Breast epithelium (tissue), 4 donors: ENCODE data around the gene MORN1. TPM values are rescaled to one million over a fixed set of nuclear protein-coding genes. Genes with fewer than 3 reads are reported as not detected.

Experiments used
- DNase-seq, 2 donors: peaks; one replicate each; pipeline ENCODE4 v3.0.0-alpha.2; 2019; ENCODE audit warnings: low spot score in 2 of 2
- H3K27ac ChIP-seq, 2 donors: fragments of 200-600 bp; sonication (generic) in 1 of 2; one replicate each; pipeline ENCODE4 v1.5.1; 2016 to 2019; ENCODE audit warnings: mild to moderate bottlenecking in 1 of 2
- H3K27me3 ChIP-seq, 2 donors: fragments of 200-600 bp; sonication (generic) in 1 of 2; one replicate each; pipeline versions ENCODE4 v1.5.1 to v1.6.0; 2017 to 2019; ENCODE audit warnings: control low read depth in 1 of 2, mild to moderate bottlenecking in 1 of 2
- H3K36me3 ChIP-seq: fragments of 200-600 bp; one replicate; pipeline ENCODE4 v1.5.1; 2019
- H3K4me1 ChIP-seq, 2 donors: fragments of 200-600 bp; sonication (generic); one replicate each; pipeline ENCODE4 v1.5.1; 2016 to 2019; ENCODE audit warnings: control low read depth in 1 of 2
- H3K4me3 ChIP-seq, 3 donors: fragments of 200-600 bp; sonication (generic); 1 replicate in 2 of 3; 2 replicates in 1 of 3; pipeline ENCODE4 v1.5.1; 2016 to 2019; ENCODE audit warnings: mild to moderate bottlenecking in 3 of 3, moderate library complexity in 2 of 3
- H3K9me3 ChIP-seq, 2 donors: fragments of 200-600 bp; sonication (generic) in 1 of 2; one replicate each; pipeline ENCODE4 v1.5.1; 2016 to 2019; ENCODE audit warnings: control low read depth in 1 of 2
- POLR2A ChIP-seq: fragments of 450-650 bp; IDR thresholded peaks from one replicate; pipeline ENCODE4 v1.6.1; 2016; ENCODE audit warnings: antibody characterized with exemption, mild to moderate bottlenecking, moderate library complexity
- POLR2AphosphoS5 ChIP-seq, 3 donors: sonication (generic); formaldehyde crosslinking; IDR thresholded peaks; one replicate each; pipeline ENCODE4 v1.6.1; 2017; ENCODE audit warnings: antibody characterized with exemption in 3 of 3
- intact Hi-C: fragments of 100-400 bp; cut with DNase I; formaldehyde crosslinking; loops from one replicate; pipeline ENCODE4 v1.15.1; 2023; ENCODE audit warnings: low total_unique reads
- total RNA-seq, 3 donors: library from RNA; depleted of rRNA; stranded (reverse); fragments of >200 nt; gene quantifications; one replicate each; pipeline ENCODE4 v1.1.0, GENCODE V29; 2016
- TF ChIP-seq, protein P1 (sequence below), 3 donors: fragments of 450-650 bp; IDR thresholded peaks; one replicate each; pipeline ENCODE4 v1.5.1; 2016 to 2017; ENCODE audit warnings: antibody characterized with exemption in 3 of 3, mild to moderate bottlenecking in 3 of 3, moderate library complexity in 3 of 3

The MORN1 gene
- total RNA-seq, 3 donors from 2014 or later, result 4.0 to 18.1 (median 17.7) TPM

DNA sequence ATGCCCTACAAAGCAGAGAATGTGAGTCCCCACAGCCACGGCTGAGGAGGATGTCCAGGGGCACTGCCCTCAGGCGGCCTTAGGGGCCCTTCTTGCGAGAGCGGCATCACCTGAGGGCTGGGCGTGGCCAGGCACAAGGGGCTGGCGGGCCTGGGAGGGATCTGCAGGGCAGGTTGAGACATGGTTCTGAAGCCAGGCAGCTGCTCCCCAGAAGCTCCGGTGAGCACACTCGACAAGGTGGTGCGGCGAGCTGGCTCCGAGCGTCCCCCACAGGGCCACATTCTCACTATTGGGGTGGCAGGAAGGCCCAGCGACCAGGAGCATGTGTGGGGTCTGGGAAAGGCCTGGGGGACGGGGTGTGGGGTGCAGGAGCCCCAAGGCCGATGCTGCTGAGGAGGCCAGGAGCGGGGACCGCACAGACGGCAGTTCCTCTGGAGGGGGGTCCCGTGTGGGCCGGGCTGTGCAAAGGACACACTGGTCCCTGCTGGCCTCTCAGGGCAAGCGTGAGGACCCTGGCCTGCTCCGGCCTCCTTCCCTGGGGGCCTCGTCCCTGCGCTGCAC, 47.2 kb downstream of the MORN1 start:
- no peaks in the 10 kb centered on the region for H3K27me3 ChIP-seq
- H3K4me1 ChIP-seq, result no peaks in the 10 kb centered on the region
- TF ChIP-seq POLR2AphosphoS5 (IDR thresholded peaks at IDR 0.05), result no peak
- TF ChIP-seq, protein P1, sequence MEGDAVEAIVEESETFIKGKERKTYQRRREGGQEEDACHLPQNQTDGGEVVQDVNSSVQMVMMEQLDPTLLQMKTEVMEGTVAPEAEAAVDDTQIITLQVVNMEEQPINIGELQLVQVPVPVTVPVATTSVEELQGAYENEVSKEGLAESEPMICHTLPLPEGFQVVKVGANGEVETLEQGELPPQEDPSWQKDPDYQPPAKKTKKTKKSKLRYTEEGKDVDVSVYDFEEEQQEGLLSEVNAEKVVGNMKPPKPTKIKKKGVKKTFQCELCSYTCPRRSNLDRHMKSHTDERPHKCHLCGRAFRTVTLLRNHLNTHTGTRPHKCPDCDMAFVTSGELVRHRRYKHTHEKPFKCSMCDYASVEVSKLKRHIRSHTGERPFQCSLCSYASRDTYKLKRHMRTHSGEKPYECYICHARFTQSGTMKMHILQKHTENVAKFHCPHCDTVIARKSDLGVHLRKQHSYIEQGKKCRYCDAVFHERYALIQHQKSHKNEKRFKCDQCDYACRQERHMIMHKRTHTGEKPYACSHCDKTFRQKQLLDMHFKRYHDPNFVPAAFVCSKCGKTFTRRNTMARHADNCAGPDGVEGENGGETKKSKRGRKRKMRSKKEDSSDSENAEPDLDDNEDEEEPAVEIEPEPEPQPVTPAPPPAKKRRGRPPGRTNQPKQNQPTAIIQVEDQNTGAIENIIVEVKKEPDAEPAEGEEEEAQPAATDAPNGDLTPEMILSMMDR (IDR thresholded peaks at IDR 0.05), result no peak
- no peak for TF ChIP-seq POLR2A
- no peak overlapping the region for H3K27ac ChIP-seq
- H3K36me3 ChIP-seq, result no peaks in the 10 kb centered on the region
- intact Hi-C loops, result no loop called here
- no peak overlapping the region for H3K4me3 ChIP-seq
- DNase-seq, result no peak
- no peaks in the 10 kb centered on the region for H3K9me3 ChIP-seq

DNA sequence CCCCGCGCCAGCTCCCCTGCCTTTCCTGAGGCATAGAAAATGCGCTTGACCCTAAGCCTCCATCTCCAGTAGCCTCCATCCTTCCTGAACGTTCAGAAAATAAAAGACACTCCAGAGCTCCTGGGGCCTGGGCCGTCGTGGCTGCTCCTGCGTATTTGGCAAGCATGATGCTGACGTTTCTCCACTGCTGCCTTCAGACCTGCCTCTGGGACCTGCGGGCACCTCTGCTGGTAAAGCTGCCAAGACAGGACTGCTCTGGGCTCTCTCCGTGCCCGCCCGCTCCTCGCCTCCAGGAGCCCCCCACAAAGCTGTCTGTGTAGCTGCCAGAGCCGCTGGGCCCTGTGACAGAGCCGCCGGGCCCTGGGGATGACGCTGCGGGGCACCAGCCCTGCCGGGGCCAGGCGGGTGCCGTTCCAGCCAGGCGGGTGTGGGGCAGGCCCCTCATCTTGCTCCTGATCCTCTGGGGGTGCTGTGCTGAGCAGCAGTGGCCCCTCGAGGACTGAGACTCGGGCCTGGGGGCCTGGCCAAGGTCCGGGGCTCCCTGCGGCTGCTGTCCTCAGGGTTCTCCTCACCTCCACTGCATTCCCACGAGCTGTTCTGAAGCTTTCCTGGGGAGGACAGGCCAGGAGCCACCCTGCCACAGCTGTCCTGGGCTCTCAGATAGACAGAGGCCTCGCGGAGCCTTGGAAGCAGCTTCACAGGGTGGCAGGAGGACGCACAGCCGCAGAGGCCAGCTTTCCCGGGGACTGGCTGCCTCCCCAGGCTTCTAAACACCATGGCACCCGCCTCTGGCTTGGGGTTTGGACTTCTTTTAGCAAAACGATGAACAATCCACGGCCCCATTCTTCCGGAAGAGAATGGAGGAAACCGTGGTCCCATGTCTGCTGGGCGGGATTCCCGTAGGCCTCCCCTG, 48.1 kb downstream of the MORN1 start:
- Histone ChIP-seq H3K27ac (no peak overlapping the region), H3K36me3 (no peaks in the 10 kb centered on the region), H3K27me3 (no peaks in the 10 kb centered on the region), H3K4me3 (no peak overlapping the region), H3K9me3 (no peaks in the 10 kb centered on the region), H3K4me1 (no peaks in the 10 kb centered on the region)
- intact Hi-C loops, result no loop called here
- DNase-seq, result no peak
- TF ChIP-seq POLR2A (no peak), POLR2AphosphoS5 (IDR thresholded peaks at IDR 0.05) (no peak)
- TF ChIP-seq, protein P1 (IDR thresholded peaks at IDR 0.05), result no peak

DNA sequence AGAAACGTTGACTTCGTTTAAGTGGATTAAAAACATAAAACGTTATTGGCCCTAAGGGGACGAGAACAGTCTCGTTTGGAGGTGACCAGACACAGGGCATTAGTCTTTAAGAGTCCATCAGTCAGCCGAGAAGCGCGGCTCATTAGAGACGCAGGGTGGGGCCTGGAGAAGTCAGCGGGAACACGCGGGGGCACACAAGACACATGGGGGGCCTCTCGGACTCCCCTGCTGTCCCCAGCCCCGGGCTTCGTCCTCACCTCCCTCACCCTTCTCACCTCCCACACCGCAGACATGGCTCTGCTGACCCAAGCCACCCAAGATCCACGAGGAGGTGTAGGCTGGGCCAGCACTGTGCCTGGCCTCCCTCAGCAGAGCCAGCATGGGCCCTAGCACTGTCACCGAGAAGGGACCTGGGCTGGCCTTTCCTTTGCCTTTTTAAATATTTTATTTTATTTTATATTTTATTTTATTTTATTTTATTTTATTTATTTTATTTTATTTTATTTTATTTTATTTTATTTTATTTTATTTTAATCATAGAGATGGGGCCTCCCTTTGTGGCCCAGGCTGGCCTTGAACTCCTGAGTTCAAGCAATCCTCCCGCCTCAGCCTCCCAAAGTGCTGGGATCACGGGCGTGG, 48.9 kb downstream of the MORN1 start:
- Histone ChIP-seq H3K4me3 (no peak overlapping the region), H3K4me1 (no peaks in the 10 kb centered on the region), H3K27ac (no peak overlapping the region), H3K36me3 (no peaks in the 10 kb centered on the region), H3K27me3 (no peaks in the 10 kb centered on the region), H3K9me3 (no peaks in the 10 kb centered on the region)
- TF ChIP-seq POLR2A, result no peak
- TF ChIP-seq, protein P1 (IDR thresholded peaks at IDR 0.05), result no peak
- TF ChIP-seq POLR2AphosphoS5 (IDR thresholded peaks at IDR 0.05), result no peak
- DNase-seq, result no peak
- intact Hi-C loops, result no loop called here

DNA sequence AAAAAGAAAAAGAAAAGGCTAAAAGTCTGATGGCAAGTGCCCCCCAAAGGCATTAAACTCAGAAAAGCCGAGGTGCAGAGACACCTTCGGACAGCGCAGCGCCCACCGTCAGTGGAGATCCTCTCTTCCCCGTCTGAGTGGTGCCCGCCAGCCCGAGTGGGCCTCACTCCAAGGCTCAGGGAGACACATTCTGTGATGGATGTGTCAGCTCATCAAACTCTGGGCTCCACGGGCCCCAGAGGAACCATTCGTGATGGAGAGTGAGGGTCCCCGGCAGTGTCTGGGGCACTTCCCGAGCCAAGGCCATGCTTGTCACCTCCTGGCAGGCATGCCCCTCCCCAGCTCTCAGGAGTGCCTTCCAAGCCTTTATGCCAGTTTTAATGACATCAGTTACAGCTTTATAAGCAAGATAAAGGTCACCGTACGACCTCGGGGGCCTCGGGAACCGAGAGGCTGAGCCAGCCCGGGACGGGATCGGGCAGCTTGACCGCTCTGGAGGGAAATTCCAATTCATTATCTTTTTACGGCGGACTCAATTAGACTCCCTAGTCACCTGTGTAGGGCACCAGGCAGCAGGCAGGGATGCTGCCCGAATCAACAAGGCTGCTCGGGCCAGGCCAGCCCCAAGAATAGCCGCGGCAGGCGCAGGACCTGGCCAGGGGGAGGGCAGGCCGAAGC, 49.5 kb downstream of the MORN1 start:
- intact Hi-C loops, result no loop called here
- no peaks in the 10 kb centered on the region for H3K9me3 ChIP-seq
- no peaks in the 10 kb centered on the region for H3K36me3 ChIP-seq
- H3K4me3 ChIP-seq, result no peak overlapping the region
- H3K27ac ChIP-seq, result no peak overlapping the region
- H3K27me3 ChIP-seq, result no peaks in the 10 kb centered on the region
- no peak for DNase-seq
- no peaks in the 10 kb centered on the region for H3K4me1 ChIP-seq
- TF ChIP-seq POLR2A, result no peak
- no peak for TF ChIP-seq POLR2AphosphoS5 (IDR thresholded peaks at IDR 0.05)
- TF ChIP-seq, protein P1 (IDR thresholded peaks at IDR 0.05), result no peak
